Breast epithelium (tissue), 4 donors: ENCODE measurements around the gene KCNMB1. TPM values are rescaled to one million over a fixed set of nuclear protein-coding genes. Genes with fewer than 3 reads are reported as not detected.

ENCODE experiments used
- DNase-seq, 2 donors: peaks; one replicate each; pipeline ENCODE4 v3.0.0-alpha.2; 2019; ENCODE audit warnings: low spot score in 2 of 2
- H3K27ac ChIP-seq, 2 donors: fragments of 200-600 bp; sonication (generic) in 1 of 2; one replicate each; pipeline ENCODE4 v1.5.1; 2016 to 2019; ENCODE audit warnings: mild to moderate bottlenecking in 1 of 2
- H3K27me3 ChIP-seq, 2 donors: fragments of 200-600 bp; sonication (generic) in 1 of 2; one replicate each; pipeline versions ENCODE4 v1.5.1 to v1.6.0; 2017 to 2019; ENCODE audit warnings: control low read depth in 1 of 2, mild to moderate bottlenecking in 1 of 2
- H3K36me3 ChIP-seq: fragments of 200-600 bp; one replicate; pipeline ENCODE4 v1.5.1; 2019
- H3K4me1 ChIP-seq, 2 donors: fragments of 200-600 bp; sonication (generic); one replicate each; pipeline ENCODE4 v1.5.1; 2016 to 2019; ENCODE audit warnings: control low read depth in 1 of 2
- H3K4me3 ChIP-seq, 3 donors: fragments of 200-600 bp; sonication (generic); 1 replicate in 2 of 3; 2 replicates in 1 of 3; pipeline ENCODE4 v1.5.1; 2016 to 2019; ENCODE audit warnings: mild to moderate bottlenecking in 3 of 3, moderate library complexity in 2 of 3
- H3K9me3 ChIP-seq, 2 donors: fragments of 200-600 bp; sonication (generic) in 1 of 2; one replicate each; pipeline ENCODE4 v1.5.1; 2016 to 2019; ENCODE audit warnings: control low read depth in 1 of 2
- CTCF ChIP-seq, 3 donors: fragments of 450-650 bp; IDR thresholded peaks; one replicate each; pipeline ENCODE4 v1.5.1; 2016 to 2017; ENCODE audit warnings: antibody characterized with exemption in 3 of 3, mild to moderate bottlenecking in 3 of 3, moderate library complexity in 3 of 3
- POLR2A ChIP-seq: fragments of 450-650 bp; IDR thresholded peaks from one replicate; pipeline ENCODE4 v1.6.1; 2016; ENCODE audit warnings: antibody characterized with exemption, mild to moderate bottlenecking, moderate library complexity
- POLR2AphosphoS5 ChIP-seq, 3 donors: sonication (generic); formaldehyde crosslinking; IDR thresholded peaks; one replicate each; pipeline ENCODE4 v1.6.1; 2017; ENCODE audit warnings: antibody characterized with exemption in 3 of 3
- intact Hi-C: fragments of 100-400 bp; cut with DNase I; formaldehyde crosslinking; loops from one replicate; pipeline ENCODE4 v1.15.1; 2023; ENCODE audit warnings: low total_unique reads
- total RNA-seq, 3 donors: library from RNA; depleted of rRNA; stranded (reverse); fragments of >200 nt; gene quantifications; one replicate each; pipeline ENCODE4 v1.1.0, GENCODE V29; 2016

KCNMB1 gene
- total RNA-seq, 3 donors from 2014 or later = 0.16 to 6.6 (median 5.1) TPM

GRCh38 chr5:170418736-170419135 lies 29.6 kb upstream of the KCNMB1 start:
- no peak overlapping the region for H3K27ac ChIP-seq
- no peak overlapping the region for H3K4me3 ChIP-seq
- intact Hi-C loops = loop anchor here (10.0 kb wide), 1 partner anchor 194 kb away; no protein-coding TSS in a partner anchor
- H3K4me1 ChIP-seq = no peaks in the 10 kb centered on the region
- no peaks in the 10 kb centered on the region for H3K36me3 ChIP-seq
- DNase-seq = no peak
- H3K9me3 ChIP-seq = no peaks in the 10 kb centered on the region
- no peaks in the 10 kb centered on the region for H3K27me3 ChIP-seq
- TF ChIP-seq CTCF (IDR thresholded peaks at IDR 0.05) (no peak), POLR2AphosphoS5 (IDR thresholded peaks at IDR 0.05) (no peak), POLR2A (no peak)

- DNase-seq = no peak
- no peaks in the 10 kb centered on the region for H3K4me1 ChIP-seq
- no peak overlapping the region for H3K4me3 ChIP-seq
- no peaks in the 10 kb centered on the region for H3K27me3 ChIP-seq
- no peaks in the 10 kb centered on the region for H3K9me3 ChIP-seq
- TF ChIP-seq POLR2AphosphoS5 (IDR thresholded peaks at IDR 0.05) (no peak), POLR2A (no peak), CTCF (IDR thresholded peaks at IDR 0.05) (no peak)
- no peaks in the 10 kb centered on the region for H3K36me3 ChIP-seq
- intact Hi-C loops = loop anchor here (10.0 kb wide), 1 partner anchor 192 kb away; no protein-coding TSS in a partner anchor
- no peak overlapping the region for H3K27ac ChIP-seq
Measured at GRCh38 chr5:170416526-170416925, 27.4 kb upstream of the KCNMB1 start.

- Histone ChIP-seq H3K36me3 (no peaks in the 10 kb centered on the region), H3K27me3 (no peaks in the 10 kb centered on the region), H3K27ac (no peak overlapping the region), H3K4me1 (no peaks in the 10 kb centered on the region), H3K9me3 (no peaks in the 10 kb centered on the region), H3K4me3 (no peak overlapping the region)
- no peak for DNase-seq
- intact Hi-C loops = loop anchor here (10.0 kb wide), 1 partner anchor 190 kb away; no protein-coding TSS in a partner anchor
- no peak for TF ChIP-seq POLR2AphosphoS5 (IDR thresholded peaks at IDR 0.05)
- no peak for TF ChIP-seq CTCF (IDR thresholded peaks at IDR 0.05)
- TF ChIP-seq POLR2A = no peak
Measured at GRCh38 chr5:170414786-170415185, 25.6 kb upstream of the KCNMB1 start.

GRCh38 chr5:170413897-170414296 lies 24.7 kb upstream of the KCNMB1 start:
- Histone ChIP-seq H3K9me3 (no peaks in the 10 kb centered on the region), H3K27me3 (no peaks in the 10 kb centered on the region), H3K4me3 (no peak overlapping the region), H3K4me1 (no peaks in the 10 kb centered on the region), H3K27ac (no peak overlapping the region), H3K36me3 (no peaks in the 10 kb centered on the region)
- DNase-seq = no peak
- TF ChIP-seq CTCF (IDR thresholded peaks at IDR 0.05) (no peak), POLR2AphosphoS5 (IDR thresholded peaks at IDR 0.05) (no peak), POLR2A (no peak)
- intact Hi-C loops = loop anchor here (10.0 kb wide), 1 partner anchor 189 kb away; no protein-coding TSS in a partner anchor

GRCh38 chr5:170411100-170411499 lies 21.9 kb upstream of the KCNMB1 start:
- Histone ChIP-seq H3K36me3 (no peaks in the 10 kb centered on the region), H3K4me1 (no peaks in the 10 kb centered on the region), H3K27me3 (no peaks in the 10 kb centered on the region), H3K4me3 (no peak overlapping the region), H3K9me3 (no peaks in the 10 kb centered on the region), H3K27ac (no peak overlapping the region)
- intact Hi-C loops = loop anchor here (10.0 kb wide), 1 partner anchor 186 kb away; no protein-coding TSS in a partner anchor
- DNase-seq = no peak
- TF ChIP-seq CTCF (IDR thresholded peaks at IDR 0.05) = no peak
- TF ChIP-seq POLR2AphosphoS5 (IDR thresholded peaks at IDR 0.05) = no peak
- TF ChIP-seq POLR2A = no peak
